Ascending aorta (tissue), 2 donors: ENCODE measurements around the gene PDXK. TPM values are rescaled to one million over a fixed set of nuclear protein-coding genes. Genes with fewer than 3 reads are reported as not detected.

Source experiments
- DNase-seq, 2 donors: peaks; one replicate each; pipeline ENCODE4 v3.0.0-alpha.2; 2019; ENCODE audit warnings: low spot score in 2 of 2
- H3K27ac ChIP-seq, 2 donors: fragments of 200-600 bp; sonication (generic); one replicate each; pipeline ENCODE4 v1.5.1; 2016 to 2017; ENCODE audit warnings: mild to moderate bottlenecking in 1 of 2
- H3K27me3 ChIP-seq: fragments of 200-600 bp; sonication (generic); one replicate; pipeline ENCODE4 v1.5.1; 2017
- H3K36me3 ChIP-seq, 2 donors: fragments of 200-600 bp; sonication (generic); one replicate each; pipeline ENCODE4 v1.5.1; 2016
- H3K4me1 ChIP-seq, 2 donors: fragments of 200-600 bp; sonication (generic); one replicate each; pipeline ENCODE4 v1.5.1; 2016 to 2017; ENCODE audit warnings: mild to moderate bottlenecking in 1 of 2
- H3K4me3 ChIP-seq, 2 donors: fragments of 200-600 bp; sonication (generic); one replicate each; pipeline ENCODE4 v1.5.1; 2016 to 2017; ENCODE audit warnings: mild to moderate bottlenecking in 1 of 2
- H3K9me3 ChIP-seq, 2 donors: fragments of 200-600 bp; sonication (generic); one replicate each; pipeline ENCODE4 v1.5.1; 2016
- intact Hi-C: fragments of 100-400 bp; cut with DNase I; formaldehyde crosslinking; loops from one replicate; pipeline ENCODE4 v1.15.1; 2023
- total RNA-seq: library from RNA; depleted of rRNA; stranded (reverse); fragments of >200 nt; gene quantifications from one replicate; pipeline ENCODE4 v1.1.0, GENCODE V29; 2016
- TF ChIP-seq, protein P1 (sequence below), 3 experiments: fragments of 200-600 bp in 2 of 3; fragments of 450-650 bp in 1 of 3; sonication (generic) in 2 of 3; IDR thresholded peaks; one replicate each; pipeline ENCODE4 v1.5.1; 2016 to 2019; ENCODE audit warnings: antibody characterized with exemption in 3 of 3, mild to moderate bottlenecking in 1 of 3, moderate library complexity in 1 of 3

PDXK gene
- total RNA-seq, 1 donor from 2014 or later = 102 TPM

GRCh38 chr21:43763901-43764523 lies 45.1 kb downstream of the PDXK start:
- TF ChIP-seq, protein P1, sequence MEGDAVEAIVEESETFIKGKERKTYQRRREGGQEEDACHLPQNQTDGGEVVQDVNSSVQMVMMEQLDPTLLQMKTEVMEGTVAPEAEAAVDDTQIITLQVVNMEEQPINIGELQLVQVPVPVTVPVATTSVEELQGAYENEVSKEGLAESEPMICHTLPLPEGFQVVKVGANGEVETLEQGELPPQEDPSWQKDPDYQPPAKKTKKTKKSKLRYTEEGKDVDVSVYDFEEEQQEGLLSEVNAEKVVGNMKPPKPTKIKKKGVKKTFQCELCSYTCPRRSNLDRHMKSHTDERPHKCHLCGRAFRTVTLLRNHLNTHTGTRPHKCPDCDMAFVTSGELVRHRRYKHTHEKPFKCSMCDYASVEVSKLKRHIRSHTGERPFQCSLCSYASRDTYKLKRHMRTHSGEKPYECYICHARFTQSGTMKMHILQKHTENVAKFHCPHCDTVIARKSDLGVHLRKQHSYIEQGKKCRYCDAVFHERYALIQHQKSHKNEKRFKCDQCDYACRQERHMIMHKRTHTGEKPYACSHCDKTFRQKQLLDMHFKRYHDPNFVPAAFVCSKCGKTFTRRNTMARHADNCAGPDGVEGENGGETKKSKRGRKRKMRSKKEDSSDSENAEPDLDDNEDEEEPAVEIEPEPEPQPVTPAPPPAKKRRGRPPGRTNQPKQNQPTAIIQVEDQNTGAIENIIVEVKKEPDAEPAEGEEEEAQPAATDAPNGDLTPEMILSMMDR (IDR thresholded peaks at IDR 0.05) = no peak
- Histone ChIP-seq H3K36me3 (peaks cover 12 to 31% of the 10 kb centered on the region in 2 donors), H3K4me3 (no peak overlapping the region), H3K9me3 (no peaks in the 10 kb centered on the region), H3K27me3 (no peaks in the 10 kb centered on the region), H3K27ac (peak overlapping the region in 1 of 2 donors; percentile 34), H3K4me1 (peaks cover 0 to 3% of the 10 kb centered on the region in 2 donors)
- intact Hi-C loops = no loop called here
- no peak for DNase-seq

GRCh38 chr21:43764576-43765495 lies 45.9 kb downstream of the PDXK start:
- no peaks in the 10 kb centered on the region for H3K27me3 ChIP-seq
- H3K4me3 ChIP-seq = no peak overlapping the region
- intact Hi-C loops = no loop called here
- TF ChIP-seq, protein P1 (IDR thresholded peaks at IDR 0.05) = no peak
- no peaks in the 10 kb centered on the region for H3K9me3 ChIP-seq
- peak overlapping the region in 1 of 2 donors; percentile 34 for H3K27ac ChIP-seq
- peaks cover 12 to 23% of the 10 kb centered on the region in 2 donors for H3K36me3 ChIP-seq
- H3K4me1 ChIP-seq = peaks cover 0 to 3% of the 10 kb centered on the region in 2 donors
- no peak for DNase-seq

- H3K27ac ChIP-seq = no peak overlapping the region
- no peaks in the 10 kb centered on the region for H3K9me3 ChIP-seq
- TF ChIP-seq, protein P1 (IDR thresholded peaks at IDR 0.05) = no peak
- H3K36me3 ChIP-seq = peaks cover 0 to 15% of the 10 kb centered on the region in 2 donors
- H3K4me1 ChIP-seq = peaks cover 0 to 3% of the 10 kb centered on the region in 2 donors
- H3K4me3 ChIP-seq = no peak overlapping the region
- intact Hi-C loops = loop anchor here (2.0 kb wide), 1 partner anchor 52 kb away; no protein-coding TSS in a partner anchor
- no peaks in the 10 kb centered on the region for H3K27me3 ChIP-seq
- DNase-seq = no peak
Measured at GRCh38 chr21:43766734-43767497, 48.0 kb downstream of the PDXK start.

GRCh38 chr21:43767498-43767983 lies 48.6 kb downstream of the PDXK start:
- Histone ChIP-seq H3K9me3 (no peaks in the 10 kb centered on the region), H3K4me3 (no peak overlapping the region), H3K36me3 (peaks cover 0 to 10% of the 10 kb centered on the region in 2 donors), H3K27ac (no peak overlapping the region), H3K4me1 (peaks cover 0 to 3% of the 10 kb centered on the region in 2 donors), H3K27me3 (no peaks in the 10 kb centered on the region)
- intact Hi-C loops = loop anchor here (2.0 kb wide), 1 partner anchor 53 kb away; no protein-coding TSS in a partner anchor
- TF ChIP-seq, protein P1 (IDR thresholded peaks at IDR 0.05) = no peak
- no peak for DNase-seq
